Activated naive CD4-positive, alpha-beta T cell treated with anti-CD3 and anti-CD28 coated beads, Interleukin-2, amount 10 ng/mL, durations not matched to agents 7 days and 5 days (primary cell): ENCODE data around the gene TOGARAM2.

Experiments used
- CTCF ChIA-PET: fragments of 350-600 bp; sonication (Branson Sonifier 250); formaldehyde crosslinking; loops from one replicate; lab custom pipeline; 2021; ENCODE audit warnings: antibody characterized with exemption; lab: Charles Lee
- DNase-seq: peaks from one replicate; pipeline ENCODE4 v3.0.0-alpha.2; 2020
- H3K27ac Mint-ChIP-seq: one replicate; pipeline ENCODE4 v1.8.0; 2021; ENCODE audit warnings: mild to moderate bottlenecking, moderate library complexity, mixed read lengths
- H3K27me3 Mint-ChIP-seq: one replicate; pipeline ENCODE4 v1.8.0; 2021; ENCODE audit warnings: mild to moderate bottlenecking, mixed read lengths
- H3K36me3 Mint-ChIP-seq: one replicate; pipeline ENCODE4 v1.8.0; 2021; ENCODE audit warnings: mixed read lengths
- H3K4me1 Mint-ChIP-seq: one replicate; pipeline ENCODE4 v1.8.0; 2021; ENCODE audit warnings: mixed read lengths
- H3K4me3 Mint-ChIP-seq: one replicate; pipeline ENCODE4 v1.8.0; 2021; ENCODE audit warnings: mild to moderate bottlenecking, moderate library complexity, mixed read lengths
- H3K9me3 Mint-ChIP-seq: one replicate; pipeline ENCODE4 v1.8.0; 2021; ENCODE audit warnings: mixed read lengths

TOGARAM2 gene

GRCh38 chr2:29012211-29012681 is 31.1 kb downstream of the TOGARAM2 start:
- H3K36me3 Mint-ChIP-seq, result peaks cover 7% of the 10 kb centered on the region
- peaks cover 85% of the 10 kb centered on the region for H3K4me1 Mint-ChIP-seq
- H3K27ac Mint-ChIP-seq, result peak overlapping the region; percentile 96
- H3K27me3 Mint-ChIP-seq, result no peaks in the 10 kb centered on the region
- H3K4me3 Mint-ChIP-seq, result no peak overlapping the region
- CTCF ChIA-PET, result interaction anchor here (0.7 to 2.8 kb wide), 6 partner anchors 24 to 191 kb away, joined by 3 to 11 read pairs (median 4); no protein-coding TSS in a partner anchor
- no peaks in the 10 kb centered on the region for H3K9me3 Mint-ChIP-seq
- peak; percentile 51 for DNase-seq

GRCh38 chr2:29013057-29013780 is 32.1 kb downstream of the TOGARAM2 start:
- H3K27ac Mint-ChIP-seq, result peak overlapping the region; percentile 96
- peak overlapping the region; percentile 90 for H3K4me3 Mint-ChIP-seq
- no peaks in the 10 kb centered on the region for H3K9me3 Mint-ChIP-seq
- H3K36me3 Mint-ChIP-seq, result peaks cover 7% of the 10 kb centered on the region
- H3K27me3 Mint-ChIP-seq, result no peaks in the 10 kb centered on the region
- CTCF ChIA-PET, result interaction anchor here (0.7 to 1.8 kb wide), 5 partner anchors 55 to 193 kb away, joined by 3 to 8 read pairs (median 4); no protein-coding TSS in a partner anchor
- H3K4me1 Mint-ChIP-seq, result peaks cover 85% of the 10 kb centered on the region
- no peak for DNase-seq

- CTCF ChIA-PET, result interaction anchor here (1.1 to 2.2 kb wide), 5 partner anchors 12 to 194 kb away, joined by 3 to 9 read pairs (median 5); no protein-coding TSS in a partner anchor
- Mint-ChIP-seq H3K4me3 (peak overlapping the region; percentile 90), H3K27ac (peak overlapping the region; percentile 96), H3K9me3 (no peaks in the 10 kb centered on the region), H3K36me3 (peaks cover 7% of the 10 kb centered on the region), H3K4me1 (peaks cover 78% of the 10 kb centered on the region), H3K27me3 (no peaks in the 10 kb centered on the region)
- DNase-seq, result no peak
Observed at GRCh38 chr2:29014331-29014730, 33.2 kb downstream of the TOGARAM2 start.

GRCh38 chr2:29014811-29015421 is 33.8 kb downstream of the TOGARAM2 start:
- Mint-ChIP-seq H3K36me3 (peaks cover 7% of the 10 kb centered on the region), H3K27ac (peak overlapping the region; percentile 96), H3K4me3 (peak overlapping the region; percentile 90), H3K27me3 (no peaks in the 10 kb centered on the region), H3K4me1 (peaks cover 72% of the 10 kb centered on the region), H3K9me3 (no peaks in the 10 kb centered on the region)
- CTCF ChIA-PET, result interaction anchor here (0.7 to 2.2 kb wide), 8 partner anchors 11 to 181 kb away, joined by 3 to 9 read pairs (median 4); no protein-coding TSS in a partner anchor
- DNase-seq, result peak; percentile 86

- DNase-seq, result no peak
- peaks cover 7% of the 10 kb centered on the region for H3K36me3 Mint-ChIP-seq
- no peaks in the 10 kb centered on the region for H3K9me3 Mint-ChIP-seq
- peak overlapping the region; percentile 90 for H3K4me3 Mint-ChIP-seq
- CTCF ChIA-PET, result interaction anchor here (0.9 to 2.2 kb wide), 6 partner anchors 10 to 97 kb away, joined by 3 to 9 read pairs (median 4); no protein-coding TSS in a partner anchor
- H3K27ac Mint-ChIP-seq, result peak overlapping the region; percentile 96
- peaks cover 62% of the 10 kb centered on the region for H3K4me1 Mint-ChIP-seq
- H3K27me3 Mint-ChIP-seq, result no peaks in the 10 kb centered on the region
Observed at GRCh38 chr2:29015701-29016470, 34.8 kb downstream of the TOGARAM2 start.

GRCh38 chr2:29016504-29016903 is 35.4 kb downstream of the TOGARAM2 start:
- no peaks in the 10 kb centered on the region for H3K27me3 Mint-ChIP-seq
- CTCF ChIA-PET, result interaction anchor here (0.9 to 1.0 kb wide), 2 partner anchors 10 to 59 kb away, joined by 3 to 4 read pairs; no protein-coding TSS in a partner anchor

GRCh38 chr2:29017716-29018435 is 36.8 kb downstream of the TOGARAM2 start:
- no peak for DNase-seq
- Mint-ChIP-seq H3K27ac (no peak overlapping the region), H3K27me3 (no peaks in the 10 kb centered on the region), H3K4me1 (peaks cover 42% of the 10 kb centered on the region), H3K4me3 (no peak overlapping the region), H3K9me3 (no peaks in the 10 kb centered on the region), H3K36me3 (peaks cover 7% of the 10 kb centered on the region)
- CTCF ChIA-PET, result interaction anchor here (1.0 kb wide), 1 partner anchor 57 kb away, joined by 3 read pairs; no protein-coding TSS in a partner anchor

More at GRCh38 chr2:29016504-29016903, 35.4 kb downstream of the TOGARAM2 start:
- peaks cover 56% of the 10 kb centered on the region for H3K4me1 Mint-ChIP-seq
- H3K36me3 Mint-ChIP-seq, result peaks cover 7% of the 10 kb centered on the region
- H3K9me3 Mint-ChIP-seq, result no peaks in the 10 kb centered on the region
- H3K27ac Mint-ChIP-seq, result peak overlapping the region; percentile 96
- peak overlapping the region; percentile 30 for H3K4me3 Mint-ChIP-seq
- no peak for DNase-seq

GRCh38 chr2:29021886-29022285 is 40.8 kb downstream of the TOGARAM2 start:
- H3K36me3 Mint-ChIP-seq, result peaks cover 1% of the 10 kb centered on the region
- CTCF ChIA-PET, result no interaction called here
- H3K27ac Mint-ChIP-seq, result no peak overlapping the region

GRCh38 chr2:29022679-29023078 is 41.6 kb downstream of the TOGARAM2 start:
- H3K27ac Mint-ChIP-seq, result no peak overlapping the region
- H3K4me3 Mint-ChIP-seq, result no peak overlapping the region
- H3K36me3 Mint-ChIP-seq, result no peaks in the 10 kb centered on the region
- no peaks in the 10 kb centered on the region for H3K9me3 Mint-ChIP-seq
- CTCF ChIA-PET, result no interaction called here
- H3K4me1 Mint-ChIP-seq, result no peaks in the 10 kb centered on the region
- H3K27me3 Mint-ChIP-seq, result no peaks in the 10 kb centered on the region
- DNase-seq, result no peak

More at GRCh38 chr2:29021886-29022285, 40.8 kb downstream of the TOGARAM2 start:
- Mint-ChIP-seq H3K4me3 (no peak overlapping the region), H3K27me3 (no peaks in the 10 kb centered on the region), H3K4me1 (peaks cover 2% of the 10 kb centered on the region), H3K9me3 (no peaks in the 10 kb centered on the region)
- no peak for DNase-seq

GRCh38 chr2:29023188-29023587 is 42.1 kb downstream of the TOGARAM2 start:
- no peaks in the 10 kb centered on the region for H3K27me3 Mint-ChIP-seq
- H3K9me3 Mint-ChIP-seq, result no peaks in the 10 kb centered on the region
- no peaks in the 10 kb centered on the region for H3K36me3 Mint-ChIP-seq
- no peak overlapping the region for H3K27ac Mint-ChIP-seq
- no peak for DNase-seq
- CTCF ChIA-PET, result no interaction called here
- no peaks in the 10 kb centered on the region for H3K4me1 Mint-ChIP-seq
- no peak overlapping the region for H3K4me3 Mint-ChIP-seq

GRCh38 chr2:29024882-29025430 is 43.9 kb downstream of the TOGARAM2 start:
- Mint-ChIP-seq H3K27me3 (no peaks in the 10 kb centered on the region), H3K36me3 (no peaks in the 10 kb centered on the region), H3K4me1 (no peaks in the 10 kb centered on the region), H3K4me3 (no peak overlapping the region), H3K9me3 (no peaks in the 10 kb centered on the region), H3K27ac (no peak overlapping the region)
- CTCF ChIA-PET, result interaction anchor here (0.9 to 1.3 kb wide), 2 partner anchors 15 to 36 kb away, joined by 3 to 6 read pairs; no protein-coding TSS in a partner anchor
- DNase-seq, result no peak

- Mint-ChIP-seq H3K9me3 (no peaks in the 10 kb centered on the region), H3K4me1 (no peaks in the 10 kb centered on the region), H3K36me3 (no peaks in the 10 kb centered on the region), H3K27ac (no peak overlapping the region), H3K4me3 (no peak overlapping the region), H3K27me3 (no peaks in the 10 kb centered on the region)
- CTCF ChIA-PET, result interaction anchor here (0.9 to 1.3 kb wide), 4 partner anchors 9 to 35 kb away, joined by 3 to 6 read pairs (median 4); no protein-coding TSS in a partner anchor
- DNase-seq, result no peak
Observed at GRCh38 chr2:29025711-29026110, 44.6 kb downstream of the TOGARAM2 start.

- Mint-ChIP-seq H3K4me3 (no peak overlapping the region), H3K27ac (no peak overlapping the region), H3K27me3 (no peaks in the 10 kb centered on the region), H3K36me3 (peaks cover 1% of the 10 kb centered on the region), H3K9me3 (no peaks in the 10 kb centered on the region), H3K4me1 (peaks cover 19% of the 10 kb centered on the region)
- no peak for DNase-seq
- CTCF ChIA-PET, result no interaction called here
Observed at GRCh38 chr2:29031046-29031445, 49.9 kb downstream of the TOGARAM2 start.
